DND-41 (cell line): ENCODE measurements around the gene SPTLC1.

Experiments
- EZH2 ChIP-seq: IDR thresholded peaks from 3 replicates; pipeline ENCODE4 v1.6.1; 2012; ENCODE audit warnings: borderline replicate concordance, low read depth, mild to moderate bottlenecking, moderate library complexity, low read length, inconsistent platforms; ENCODE audit not compliant: severe bottlenecking
- TF ChIP-seq, protein P1 (sequence below): IDR thresholded peaks from 2 replicates; pipeline ENCODE4 v1.5.1; 2012; ENCODE audit warnings: borderline replicate concordance, low read length, moderate library complexity, mild to moderate bottlenecking; ENCODE audit not compliant: poor library complexity, severe bottlenecking; ENCODE audit errors: extremely low read depth

DNA sequence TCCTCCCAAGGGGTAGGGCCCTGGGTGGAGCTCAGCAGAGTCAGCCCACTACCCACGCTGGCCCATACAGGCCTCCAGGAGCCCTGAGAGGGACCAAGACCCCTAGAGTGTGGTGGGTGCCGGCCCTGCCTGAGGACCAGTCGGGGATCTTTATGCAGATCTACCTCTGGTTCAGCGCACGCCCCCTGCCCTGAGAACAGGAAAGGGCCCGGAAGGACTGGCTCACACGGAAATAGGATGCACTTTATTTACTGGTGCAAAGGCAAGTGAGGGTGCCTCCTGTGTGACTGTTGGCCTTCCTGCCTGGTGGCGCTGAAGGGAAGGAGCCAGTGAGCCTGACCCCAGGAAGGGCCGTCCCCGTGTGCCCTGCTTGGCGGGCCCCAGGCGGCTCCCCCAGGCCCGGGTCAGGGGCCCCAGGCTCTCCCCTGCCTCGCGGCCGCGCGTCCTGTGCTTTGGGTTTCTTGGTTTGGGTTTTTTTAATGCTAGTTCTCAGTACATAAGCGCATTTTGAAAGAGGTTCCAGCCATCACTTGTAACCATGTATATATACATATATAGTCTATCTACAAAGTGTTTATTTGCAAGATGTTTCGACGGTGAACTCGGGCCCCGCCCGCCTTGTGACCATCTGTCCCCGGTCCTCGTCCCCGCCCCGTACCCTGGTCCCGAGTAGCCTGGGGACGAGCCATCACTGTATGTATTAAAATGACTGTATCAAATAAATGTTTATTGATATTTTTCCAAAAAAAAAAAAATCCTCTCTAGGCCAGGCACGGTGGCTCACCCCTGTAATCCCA is 88.8 kb downstream of the SPTLC1 start:
- TF ChIP-seq, protein P1, sequence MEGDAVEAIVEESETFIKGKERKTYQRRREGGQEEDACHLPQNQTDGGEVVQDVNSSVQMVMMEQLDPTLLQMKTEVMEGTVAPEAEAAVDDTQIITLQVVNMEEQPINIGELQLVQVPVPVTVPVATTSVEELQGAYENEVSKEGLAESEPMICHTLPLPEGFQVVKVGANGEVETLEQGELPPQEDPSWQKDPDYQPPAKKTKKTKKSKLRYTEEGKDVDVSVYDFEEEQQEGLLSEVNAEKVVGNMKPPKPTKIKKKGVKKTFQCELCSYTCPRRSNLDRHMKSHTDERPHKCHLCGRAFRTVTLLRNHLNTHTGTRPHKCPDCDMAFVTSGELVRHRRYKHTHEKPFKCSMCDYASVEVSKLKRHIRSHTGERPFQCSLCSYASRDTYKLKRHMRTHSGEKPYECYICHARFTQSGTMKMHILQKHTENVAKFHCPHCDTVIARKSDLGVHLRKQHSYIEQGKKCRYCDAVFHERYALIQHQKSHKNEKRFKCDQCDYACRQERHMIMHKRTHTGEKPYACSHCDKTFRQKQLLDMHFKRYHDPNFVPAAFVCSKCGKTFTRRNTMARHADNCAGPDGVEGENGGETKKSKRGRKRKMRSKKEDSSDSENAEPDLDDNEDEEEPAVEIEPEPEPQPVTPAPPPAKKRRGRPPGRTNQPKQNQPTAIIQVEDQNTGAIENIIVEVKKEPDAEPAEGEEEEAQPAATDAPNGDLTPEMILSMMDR: no peak
- TF ChIP-seq EZH2: no peak
